GM21447 (cell line): ENCODE measurements around the gene IMPA2.
"Not testable (repeated sequence)": the region's sequence is repeated elsewhere in the genome, so short reads cannot be mapped to it uniquely, and the experiment has no call there.

Experiments
- ATAC-seq: cut with Tn5 transposase; IDR thresholded peaks from one replicate; pipeline ENCODE4 v1.9.1; 2021; ENCODE audit not compliant: unreplicated experiment

The IMPA2 gene

GRCh38 chr18:12067671-12068070, 86.4 kb downstream of the IMPA2 start:
- no peak for ATAC-seq

GRCh38 chr18:12068316-12068949, 87.1 kb downstream of the IMPA2 start:
- ATAC-seq: not testable (repeated sequence)

- ATAC-seq: no peak
These were observed 87.6 kb downstream of the IMPA2 start for GRCh38 chr18:12068950-12069320.

- not testable (repeated sequence) for ATAC-seq
These were observed 89.8 kb downstream of the IMPA2 start for GRCh38 chr18:12071066-12071465.

- ATAC-seq: no peak
These were observed 91.7 kb downstream of the IMPA2 start for GRCh38 chr18:12072996-12073395.

- no peak for ATAC-seq
These were observed 93.4 kb downstream of the IMPA2 start for GRCh38 chr18:12074736-12075135.

GRCh38 chr18:12076424-12077140, 95.3 kb downstream of the IMPA2 start:
- no peak for ATAC-seq

- ATAC-seq: not testable (repeated sequence)
These were observed 96.7 kb downstream of the IMPA2 start for GRCh38 chr18:12077994-12078393.

- ATAC-seq: no peak
These were observed 98.4 kb downstream of the IMPA2 start for GRCh38 chr18:12079491-12080237.
